WERI-Rb-1 (cell line): ENCODE results near the gene ZNF518A.
A peak's percentile ranks its signal among the peaks of the same experiment; 100 is the strongest.

Experiments used
- DNase-seq: peaks from one replicate; pipeline ENCODE4 v3.0.0-alpha.2; 2020
- H3K27ac ChIP-seq: fragments of 250-450 bp; sonication (Bioruptor Pico); 2 replicates; pipeline ENCODE4 v1.5.1; 2020; ENCODE audit warnings: mild to moderate bottlenecking, moderate library complexity
- H3K27me3 ChIP-seq: fragments of 250-450 bp; sonication (Bioruptor Pico); 2 replicates; pipeline ENCODE4 v1.5.1; 2021; ENCODE audit warnings: mild to moderate bottlenecking, low read depth, moderate library complexity; ENCODE audit not compliant: insufficient read depth, severe bottlenecking
- H3K36me3 ChIP-seq: fragments of 250-450 bp; sonication (Bioruptor Pico); 2 replicates; pipeline ENCODE4 v1.5.1; 2020; ENCODE audit warnings: mild to moderate bottlenecking, moderate library complexity
- H3K4me3 ChIP-seq: 2 replicates; pipeline ENCODE4 v1.5.1; 2011; ENCODE audit warnings: low read depth, mild to moderate bottlenecking, control low read depth, low read length
- H3K9me3 ChIP-seq: fragments of 250-450 bp; sonication (Bioruptor Pico); 2 replicates; pipeline ENCODE4 v1.5.1; 2021; ENCODE audit warnings: mild to moderate bottlenecking, moderate library complexity; ENCODE audit not compliant: severe bottlenecking
- CTCF ChIP-seq: IDR thresholded peaks from 2 replicates; pipeline ENCODE4 v1.5.1; 2011; ENCODE audit warnings: low read depth, mild to moderate bottlenecking, control low read depth, inconsistent platforms, low read length

Gene ZNF518A

DNA sequence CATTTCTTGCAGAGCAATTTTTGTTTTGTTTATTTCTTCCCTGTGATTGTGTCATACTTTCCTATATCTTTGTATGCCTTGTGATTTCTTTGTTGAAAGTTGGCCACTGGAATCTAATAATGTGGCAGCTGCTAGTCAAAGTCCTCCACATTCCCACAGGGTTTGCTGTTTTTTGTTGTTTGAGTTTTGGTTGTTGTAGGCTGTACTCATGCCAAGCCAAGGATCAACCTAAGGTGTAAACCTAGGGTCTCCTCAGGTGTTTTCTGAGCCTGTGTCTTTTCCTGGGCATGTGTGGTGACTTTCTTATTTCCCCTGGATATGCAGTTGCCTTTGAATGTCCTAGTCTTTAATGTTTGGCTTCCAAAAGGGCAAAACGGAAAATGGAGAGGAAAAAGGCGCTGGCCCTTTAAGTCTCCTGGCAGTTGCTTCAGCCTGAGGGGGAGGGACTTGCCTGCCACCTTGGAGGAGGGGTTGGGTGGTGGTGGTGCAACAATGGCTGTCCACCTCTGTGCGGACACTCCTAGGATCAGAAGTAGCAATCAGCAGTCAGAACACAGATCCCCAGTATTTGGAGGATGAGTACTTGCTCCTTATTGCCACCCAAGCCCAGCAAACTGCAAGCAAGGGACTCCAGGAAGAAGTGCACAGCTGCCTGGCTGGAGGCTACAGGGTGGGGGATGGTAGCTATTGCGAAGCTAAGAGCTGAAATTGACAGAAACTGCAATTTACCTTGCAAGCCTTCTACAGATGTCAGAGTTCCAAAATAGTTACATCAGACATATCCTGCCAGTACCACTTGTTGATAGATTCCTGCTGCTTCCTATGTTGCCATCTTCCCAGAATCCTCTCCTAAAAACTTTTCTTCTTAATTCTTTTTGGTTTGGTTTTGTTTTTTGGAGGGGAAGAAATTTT, 5.6 kb upstream of the ZNF518A start:
- no peak overlapping the region for H3K27ac ChIP-seq
- peak; percentile 27 for DNase-seq
- H3K9me3 ChIP-seq, result no peaks in the 10 kb centered on the region
- TF ChIP-seq CTCF, result no peak
- H3K27me3 ChIP-seq, result no peaks in the 10 kb centered on the region
- H3K36me3 ChIP-seq, result no peaks in the 10 kb centered on the region
- no peak overlapping the region for H3K4me3 ChIP-seq

- Histone ChIP-seq H3K27ac (no peak overlapping the region), H3K36me3 (no peaks in the 10 kb centered on the region), H3K27me3 (no peaks in the 10 kb centered on the region), H3K4me3 (no peak overlapping the region), H3K9me3 (no peaks in the 10 kb centered on the region)
- no peak for DNase-seq
- TF ChIP-seq CTCF, result no peak
Observed at GRCh38 chr10:96125142-96125515, 5.0 kb upstream of the ZNF518A start.

GRCh38 chr10:96130326-96130995, 364 bp downstream of the ZNF518A start:
- DNase-seq, result peak; percentile 84
- Histone ChIP-seq H3K27me3 (no peaks in the 10 kb centered on the region), H3K27ac (peak overlapping the region; percentile 99), H3K36me3 (peaks cover 24% of the 10 kb centered on the region), H3K4me3 (peak overlapping the region; percentile 73), H3K9me3 (no peaks in the 10 kb centered on the region)
- TF ChIP-seq CTCF, result 0 out of 2 replicates have a peak, but pooled peaks have one; percentile 6

- Histone ChIP-seq H3K27ac (no peak overlapping the region), H3K36me3 (peaks cover 29% of the 10 kb centered on the region), H3K4me3 (no peak overlapping the region; the same call in 1 of the 2 replicates), H3K9me3 (no peaks in the 10 kb centered on the region), H3K27me3 (no peaks in the 10 kb centered on the region)
- TF ChIP-seq CTCF, result no peak
- DNase-seq, result no peak
Observed at GRCh38 chr10:96131621-96132020, 1.5 kb downstream of the ZNF518A start.

- no peaks in the 10 kb centered on the region for H3K27me3 ChIP-seq
- peaks cover 32% of the 10 kb centered on the region for H3K36me3 ChIP-seq
- no peak overlapping the region for H3K4me3 ChIP-seq
- TF ChIP-seq CTCF, result no peak
- no peak for DNase-seq
- H3K9me3 ChIP-seq, result no peaks in the 10 kb centered on the region
- H3K27ac ChIP-seq, result no peak overlapping the region
Observed at GRCh38 chr10:96133135-96133534, 3.0 kb downstream of the ZNF518A start.
